LNCaP clone FGC (cell line): ENCODE data around the gene EDARADD.

Source experiments
- DNase-seq: peaks from one replicate; pipeline ENCODE4 v3.0.0-alpha.2; 2011; ENCODE audit warnings: low read depth
- H3K4me3 ChIP-seq: 2 replicates; pipeline ENCODE4 v1.5.1; 2011; ENCODE audit warnings: mild to moderate bottlenecking, low read depth, low read length, control low read depth
- TF ChIP-seq, protein P1 (sequence below): IDR thresholded peaks from 2 replicates; pipeline ENCODE4 v1.5.1; 2012; ENCODE audit warnings: mild to moderate bottlenecking; ENCODE audit not compliant: control insufficient read depth, insufficient read depth; ENCODE audit errors: extremely low read depth

Gene EDARADD

DNA sequence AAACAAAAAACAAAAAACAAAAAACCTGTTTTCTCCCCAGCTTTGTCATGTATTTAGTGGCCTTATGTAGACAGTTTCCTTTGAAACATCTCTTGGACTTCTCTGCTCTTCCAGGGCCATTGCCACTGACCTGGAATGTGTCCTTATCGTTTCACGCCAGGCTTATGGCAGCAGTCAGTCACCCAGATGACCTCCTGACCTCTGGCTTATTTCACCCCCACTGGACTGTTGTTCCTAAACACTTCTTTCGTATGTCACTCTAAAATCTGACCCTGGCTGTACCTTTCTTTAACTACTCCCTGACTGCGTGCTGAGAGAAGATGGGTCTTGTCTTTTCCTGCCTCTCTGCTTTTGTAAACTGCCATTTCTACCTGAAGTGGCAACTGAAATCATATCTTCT is 138.8 kb downstream of the EDARADD start:
- H3K4me3 ChIP-seq = no peak overlapping the region

DNA sequence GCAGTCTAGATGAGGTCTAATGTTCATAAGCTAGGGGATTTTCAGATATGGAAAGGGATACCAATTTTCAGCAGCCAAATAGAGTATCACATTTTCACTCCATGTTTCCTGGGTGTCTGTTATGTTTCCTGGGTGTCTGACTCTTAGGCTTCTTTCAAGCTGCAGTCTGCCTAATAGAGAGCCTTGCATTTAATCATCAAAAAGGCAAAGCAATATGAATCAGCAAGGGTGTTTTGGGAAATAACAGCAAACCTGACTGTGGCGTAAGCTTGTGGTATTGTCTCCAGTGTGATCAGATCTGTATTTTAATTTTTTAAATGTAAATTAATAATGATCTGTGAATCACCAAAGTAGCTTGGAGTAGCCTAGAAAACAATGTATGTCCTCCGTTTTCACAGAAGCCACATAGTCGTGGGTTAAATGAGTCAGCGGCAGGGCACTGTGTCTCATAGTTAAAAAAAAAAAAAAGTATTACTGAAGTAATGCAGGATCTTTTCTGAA is 140.1 kb downstream of the EDARADD start:
- no peak for DNase-seq
- H3K4me3 ChIP-seq = no peak overlapping the region
- TF ChIP-seq, protein P1, sequence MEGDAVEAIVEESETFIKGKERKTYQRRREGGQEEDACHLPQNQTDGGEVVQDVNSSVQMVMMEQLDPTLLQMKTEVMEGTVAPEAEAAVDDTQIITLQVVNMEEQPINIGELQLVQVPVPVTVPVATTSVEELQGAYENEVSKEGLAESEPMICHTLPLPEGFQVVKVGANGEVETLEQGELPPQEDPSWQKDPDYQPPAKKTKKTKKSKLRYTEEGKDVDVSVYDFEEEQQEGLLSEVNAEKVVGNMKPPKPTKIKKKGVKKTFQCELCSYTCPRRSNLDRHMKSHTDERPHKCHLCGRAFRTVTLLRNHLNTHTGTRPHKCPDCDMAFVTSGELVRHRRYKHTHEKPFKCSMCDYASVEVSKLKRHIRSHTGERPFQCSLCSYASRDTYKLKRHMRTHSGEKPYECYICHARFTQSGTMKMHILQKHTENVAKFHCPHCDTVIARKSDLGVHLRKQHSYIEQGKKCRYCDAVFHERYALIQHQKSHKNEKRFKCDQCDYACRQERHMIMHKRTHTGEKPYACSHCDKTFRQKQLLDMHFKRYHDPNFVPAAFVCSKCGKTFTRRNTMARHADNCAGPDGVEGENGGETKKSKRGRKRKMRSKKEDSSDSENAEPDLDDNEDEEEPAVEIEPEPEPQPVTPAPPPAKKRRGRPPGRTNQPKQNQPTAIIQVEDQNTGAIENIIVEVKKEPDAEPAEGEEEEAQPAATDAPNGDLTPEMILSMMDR = no peak

More for the DNA sequence above, 138.8 kb downstream of the EDARADD start:
- TF ChIP-seq, protein P1 = no peak
- DNase-seq = no peak
